Measurements from ENCODE around the gene B3GALT2.

B3GALT2 gene

GRCh38 chr1:193221651-193222050 lies 35.2 kb upstream of the B3GALT2 start:
- TF ChIP-seq TCF12 (IDR thresholded peaks at IDR 0.05; ENCODE audit: low read depth): no peak
- no peak for TF ChIP-seq ZBTB7A (IDR thresholded peaks at IDR 0.05; ENCODE audit: low read depth)
- TF ChIP-seq TAF1 (IDR thresholded peaks at IDR 0.05; ENCODE audit: low read depth): no peak
- no peak for TF ChIP-seq EGR1 (IDR thresholded peaks at IDR 0.05)
- TF ChIP-seq RAD21 (IDR thresholded peaks at IDR 0.05; ENCODE audit: low read depth): no peak
- peak; percentile 37; the same call in 1 of the 2 replicates for TF ChIP-seq TEAD4 (IDR thresholded peaks at IDR 0.05)
- TF ChIP-seq EP300 (IDR thresholded peaks at IDR 0.05; ENCODE audit: borderline replicate concordance): 0 out of 2 replicates have a peak, but pooled peaks have one; percentile 21

GRCh38 chr1:193219391-193219790 lies 33.0 kb upstream of the B3GALT2 start:
- TF ChIP-seq ZBTB7A (IDR thresholded peaks at IDR 0.05; ENCODE audit: low read depth) (no peak), MAX (IDR thresholded peaks at IDR 0.05) (no peak), EP300 (IDR thresholded peaks at IDR 0.05; ENCODE audit: borderline replicate concordance) (no peak), RAD21 (IDR thresholded peaks at IDR 0.05; ENCODE audit: low read depth) (no peak), USF1 (IDR thresholded peaks at IDR 0.05) (no peak), NFIC (IDR thresholded peaks at IDR 0.05) (no peak), CREB1 (IDR thresholded peaks at IDR 0.05; ENCODE audit: low read depth) (no peak), REST (IDR thresholded peaks at IDR 0.05; ENCODE audit: low read depth) (no peak), CEBPB (IDR thresholded peaks at IDR 0.05) (no peak), FOXM1 (IDR thresholded peaks at IDR 0.05; ENCODE audit: borderline replicate concordance, low read depth) (no peak), TCF12 (IDR thresholded peaks at IDR 0.05; ENCODE audit: low read depth) (no peak), YY1 (IDR thresholded peaks at IDR 0.05; ENCODE audit: low read depth) (no peak), TAF1 (IDR thresholded peaks at IDR 0.05; ENCODE audit: low read depth) (no peak), TEAD4 (IDR thresholded peaks at IDR 0.05) (no peak), EGR1 (IDR thresholded peaks at IDR 0.05) (no peak)

GRCh38 chr1:193216920-193217319 lies 30.5 kb upstream of the B3GALT2 start:
- TF ChIP-seq MAX (IDR thresholded peaks at IDR 0.05): no peak
- TF ChIP-seq FOXM1 (IDR thresholded peaks at IDR 0.05; ENCODE audit: borderline replicate concordance, low read depth): no peak
- TF ChIP-seq EP300 (IDR thresholded peaks at IDR 0.05; ENCODE audit: borderline replicate concordance): no peak
- no peak for TF ChIP-seq USF1 (IDR thresholded peaks at IDR 0.05)
- no peak for TF ChIP-seq YY1 (IDR thresholded peaks at IDR 0.05; ENCODE audit: low read depth)

- TF ChIP-seq YY1 (IDR thresholded peaks at IDR 0.05; ENCODE audit: low read depth): no peak
- TF ChIP-seq ZBTB7A (IDR thresholded peaks at IDR 0.05; ENCODE audit: low read depth): no peak
- TF ChIP-seq REST (IDR thresholded peaks at IDR 0.05; ENCODE audit: low read depth): no peak
- no peak for TF ChIP-seq RAD21 (IDR thresholded peaks at IDR 0.05; ENCODE audit: low read depth)
- no peak for TF ChIP-seq MAX (IDR thresholded peaks at IDR 0.05)
- TF ChIP-seq EGR1 (IDR thresholded peaks at IDR 0.05): no peak
- TF ChIP-seq CREB1 (IDR thresholded peaks at IDR 0.05; ENCODE audit: low read depth): no peak
- TF ChIP-seq CEBPB (IDR thresholded peaks at IDR 0.05): no peak
- no peak for TF ChIP-seq FOXM1 (IDR thresholded peaks at IDR 0.05; ENCODE audit: borderline replicate concordance, low read depth)
- no peak for TF ChIP-seq TAF1 (IDR thresholded peaks at IDR 0.05; ENCODE audit: low read depth)
- TF ChIP-seq USF1 (IDR thresholded peaks at IDR 0.05): no peak
- no peak for TF ChIP-seq EP300 (IDR thresholded peaks at IDR 0.05; ENCODE audit: borderline replicate concordance)
- no peak for TF ChIP-seq TCF12 (IDR thresholded peaks at IDR 0.05; ENCODE audit: low read depth)
- TF ChIP-seq NFIC (IDR thresholded peaks at IDR 0.05): no peak
- no peak for TF ChIP-seq TEAD4 (IDR thresholded peaks at IDR 0.05)
Measured at GRCh38 chr1:193213998-193214397, 27.6 kb upstream of the B3GALT2 start.

- no peak for TF ChIP-seq EGR1 (IDR thresholded peaks at IDR 0.05)
- TF ChIP-seq YY1 (IDR thresholded peaks at IDR 0.05; ENCODE audit: low read depth): no peak
- no peak for TF ChIP-seq ZBTB7A (IDR thresholded peaks at IDR 0.05; ENCODE audit: low read depth)
- no peak for TF ChIP-seq RAD21 (IDR thresholded peaks at IDR 0.05; ENCODE audit: low read depth)
- TF ChIP-seq TCF12 (IDR thresholded peaks at IDR 0.05; ENCODE audit: low read depth): no peak
- TF ChIP-seq TEAD4 (IDR thresholded peaks at IDR 0.05): no peak
- no peak for TF ChIP-seq NFIC (IDR thresholded peaks at IDR 0.05)
- no peak for TF ChIP-seq TAF1 (IDR thresholded peaks at IDR 0.05; ENCODE audit: low read depth)
- TF ChIP-seq CEBPB (IDR thresholded peaks at IDR 0.05): no peak
- no peak for TF ChIP-seq FOXM1 (IDR thresholded peaks at IDR 0.05; ENCODE audit: borderline replicate concordance, low read depth)
- TF ChIP-seq MAX (IDR thresholded peaks at IDR 0.05): no peak
- TF ChIP-seq EP300 (IDR thresholded peaks at IDR 0.05; ENCODE audit: borderline replicate concordance): no peak
- TF ChIP-seq CREB1 (IDR thresholded peaks at IDR 0.05; ENCODE audit: low read depth): no peak
Measured at GRCh38 chr1:193212637-193213036, 26.2 kb upstream of the B3GALT2 start.

Data from Ishikawa (cell line).